WERI-Rb-1 (cell line): Measurements from ENCODE around the gene CSRNP2.

Experiments used
- DNase-seq: peaks from one replicate; pipeline ENCODE4 v3.0.0-alpha.2; 2020
- H3K27ac ChIP-seq: fragments of 250-450 bp; sonication (Bioruptor Pico); 2 replicates; pipeline ENCODE4 v1.5.1; 2020; ENCODE audit warnings: mild to moderate bottlenecking, moderate library complexity
- H3K27me3 ChIP-seq: fragments of 250-450 bp; sonication (Bioruptor Pico); 2 replicates; pipeline ENCODE4 v1.5.1; 2021; ENCODE audit warnings: mild to moderate bottlenecking, low read depth, moderate library complexity; ENCODE audit not compliant: insufficient read depth, severe bottlenecking
- H3K36me3 ChIP-seq: fragments of 250-450 bp; sonication (Bioruptor Pico); 2 replicates; pipeline ENCODE4 v1.5.1; 2020; ENCODE audit warnings: mild to moderate bottlenecking, moderate library complexity
- H3K4me3 ChIP-seq: 2 replicates; pipeline ENCODE4 v1.5.1; 2011; ENCODE audit warnings: low read depth, mild to moderate bottlenecking, control low read depth, low read length
- H3K9me3 ChIP-seq: fragments of 250-450 bp; sonication (Bioruptor Pico); 2 replicates; pipeline ENCODE4 v1.5.1; 2021; ENCODE audit warnings: mild to moderate bottlenecking, moderate library complexity; ENCODE audit not compliant: severe bottlenecking
- TF ChIP-seq, protein P1 (sequence below): IDR thresholded peaks from 2 replicates; pipeline ENCODE4 v1.5.1; 2011; ENCODE audit warnings: low read depth, mild to moderate bottlenecking, control low read depth, inconsistent platforms, low read length

Gene CSRNP2

GRCh38 chr12:51103977-51104376 lies 20.6 kb upstream of the CSRNP2 start:
- H3K27me3 ChIP-seq, result no peaks in the 10 kb centered on the region
- no peak for DNase-seq
- peaks cover 52% of the 10 kb centered on the region for H3K36me3 ChIP-seq
- TF ChIP-seq, protein P1, sequence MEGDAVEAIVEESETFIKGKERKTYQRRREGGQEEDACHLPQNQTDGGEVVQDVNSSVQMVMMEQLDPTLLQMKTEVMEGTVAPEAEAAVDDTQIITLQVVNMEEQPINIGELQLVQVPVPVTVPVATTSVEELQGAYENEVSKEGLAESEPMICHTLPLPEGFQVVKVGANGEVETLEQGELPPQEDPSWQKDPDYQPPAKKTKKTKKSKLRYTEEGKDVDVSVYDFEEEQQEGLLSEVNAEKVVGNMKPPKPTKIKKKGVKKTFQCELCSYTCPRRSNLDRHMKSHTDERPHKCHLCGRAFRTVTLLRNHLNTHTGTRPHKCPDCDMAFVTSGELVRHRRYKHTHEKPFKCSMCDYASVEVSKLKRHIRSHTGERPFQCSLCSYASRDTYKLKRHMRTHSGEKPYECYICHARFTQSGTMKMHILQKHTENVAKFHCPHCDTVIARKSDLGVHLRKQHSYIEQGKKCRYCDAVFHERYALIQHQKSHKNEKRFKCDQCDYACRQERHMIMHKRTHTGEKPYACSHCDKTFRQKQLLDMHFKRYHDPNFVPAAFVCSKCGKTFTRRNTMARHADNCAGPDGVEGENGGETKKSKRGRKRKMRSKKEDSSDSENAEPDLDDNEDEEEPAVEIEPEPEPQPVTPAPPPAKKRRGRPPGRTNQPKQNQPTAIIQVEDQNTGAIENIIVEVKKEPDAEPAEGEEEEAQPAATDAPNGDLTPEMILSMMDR, result no peak
- H3K9me3 ChIP-seq, result no peaks in the 10 kb centered on the region
- no peak overlapping the region for H3K27ac ChIP-seq
- H3K4me3 ChIP-seq, result no peak overlapping the region

DNA sequence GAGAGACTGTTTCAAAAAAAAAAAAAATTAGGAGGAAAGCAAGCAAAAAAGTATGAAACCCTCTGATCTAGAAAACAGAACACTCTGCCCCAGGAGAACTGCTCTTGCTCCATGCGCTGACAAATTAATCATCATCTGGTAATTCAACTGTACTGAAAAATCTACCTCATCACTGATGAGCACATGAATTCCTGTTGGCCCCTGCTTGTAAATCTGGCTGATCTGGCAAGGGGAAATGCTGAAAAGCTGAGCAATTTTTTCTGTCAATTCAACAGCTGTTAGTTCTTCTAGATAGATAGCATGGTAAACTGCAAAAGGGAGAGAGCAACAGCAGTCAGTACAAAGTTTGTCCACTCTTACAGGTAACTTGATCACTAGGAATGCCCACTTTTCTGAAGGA lies 15.2 kb upstream of the CSRNP2 start:
- no peak overlapping the region for H3K4me3 ChIP-seq
- no peak overlapping the region for H3K27ac ChIP-seq
- H3K36me3 ChIP-seq, result peaks cover 52% of the 10 kb centered on the region
- H3K9me3 ChIP-seq, result no peaks in the 10 kb centered on the region
- no peaks in the 10 kb centered on the region for H3K27me3 ChIP-seq
- no peak for DNase-seq
- TF ChIP-seq, protein P1, result no peak

GRCh38 chr12:51090705-51091229 lies 7.4 kb upstream of the CSRNP2 start:
- no peaks in the 10 kb centered on the region for H3K9me3 ChIP-seq
- H3K4me3 ChIP-seq, result no peak overlapping the region
- no peaks in the 10 kb centered on the region for H3K27me3 ChIP-seq
- H3K27ac ChIP-seq, result no peak overlapping the region
- TF ChIP-seq, protein P1, result no peak
- H3K36me3 ChIP-seq, result peaks cover 11% of the 10 kb centered on the region
- DNase-seq, result no peak

DNA sequence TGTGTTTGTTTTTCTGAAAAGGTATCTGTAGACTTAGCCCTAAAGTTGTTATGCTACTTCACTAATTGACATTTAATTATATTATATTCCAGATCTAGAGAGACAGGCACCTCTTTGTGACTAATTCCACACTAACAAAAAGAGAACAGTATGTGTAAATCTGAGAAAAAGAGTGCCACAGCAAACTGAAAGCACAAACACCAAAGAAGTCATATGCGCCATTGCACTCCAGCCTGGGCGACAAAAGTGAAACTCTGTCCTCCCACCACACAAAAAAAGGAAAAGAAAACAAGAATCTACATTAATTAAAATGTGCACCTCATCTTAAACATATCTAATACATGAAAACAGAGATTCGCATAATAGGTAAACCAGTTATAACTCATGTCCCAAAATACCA lies 4.4 kb upstream of the CSRNP2 start:
- no peaks in the 10 kb centered on the region for H3K9me3 ChIP-seq
- no peak overlapping the region for H3K27ac ChIP-seq
- peaks cover 2% of the 10 kb centered on the region for H3K36me3 ChIP-seq
- no peaks in the 10 kb centered on the region for H3K27me3 ChIP-seq
- TF ChIP-seq, protein P1, result no peak
- no peak for DNase-seq
- H3K4me3 ChIP-seq, result no peak overlapping the region

- no peak for DNase-seq
- no peak overlapping the region for H3K4me3 ChIP-seq
- TF ChIP-seq, protein P1, result no peak
- H3K27ac ChIP-seq, result no peak overlapping the region
- H3K36me3 ChIP-seq, result no peaks in the 10 kb centered on the region; the same call in 1 of the 2 replicates
- H3K9me3 ChIP-seq, result no peaks in the 10 kb centered on the region
- no peaks in the 10 kb centered on the region for H3K27me3 ChIP-seq
These were observed 3.5 kb upstream of the CSRNP2 start for GRCh38 chr12:51086933-51087332.

DNA sequence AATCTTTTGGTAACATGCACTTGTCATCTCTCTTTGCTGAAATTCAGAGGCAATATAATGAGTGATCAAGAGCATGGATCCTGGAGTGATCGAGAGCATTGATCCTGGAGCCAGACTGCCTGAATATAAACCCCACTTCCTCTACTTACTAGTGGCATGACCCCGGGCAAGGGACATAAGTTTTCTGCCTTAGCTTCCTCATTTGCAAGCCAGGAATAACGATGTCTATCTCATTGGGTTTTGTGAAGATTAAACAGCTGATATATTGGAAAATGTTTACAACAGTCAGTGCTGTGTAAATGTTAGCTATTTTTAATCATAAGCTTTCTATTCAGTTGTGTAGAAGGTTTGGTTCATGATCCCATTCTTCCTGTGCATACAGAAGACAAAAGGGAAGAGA lies 2.4 kb upstream of the CSRNP2 start:
- no peak for DNase-seq
- Histone ChIP-seq H3K27ac (no peak overlapping the region), H3K9me3 (no peaks in the 10 kb centered on the region), H3K4me3 (no peak overlapping the region), H3K27me3 (no peaks in the 10 kb centered on the region), H3K36me3 (peaks cover 2% of the 10 kb centered on the region; the same call in 1 of the 2 replicates)
- TF ChIP-seq, protein P1, result no peak
